Transverse colon (tissue), 4 donors: Measurements from ENCODE around the gene PGM1. TPM values are rescaled to one million over a fixed set of nuclear protein-coding genes. Genes with fewer than 3 reads are reported as not detected.

Experiments used
- DNase-seq: peaks from one replicate; pipeline ENCODE4 v3.0.0-alpha.2; 2019
- H3K27ac ChIP-seq, 4 donors: fragments of 200-600 bp; sonication (generic); 2 replicates each; pipeline ENCODE4 v1.5.1; 2016 to 2018; ENCODE audit warnings: inconsistent platforms in 4 of 4
- H3K27me3 ChIP-seq: fragments of 200-600 bp; sonication (generic); 2 replicates; pipeline ENCODE4 v1.5.1; 2017; ENCODE audit warnings: inconsistent platforms
- H3K36me3 ChIP-seq, 4 donors: fragments of 200-600 bp; sonication (generic); 2 replicates each; pipeline ENCODE4 v1.5.1; 2017 to 2019; ENCODE audit warnings: inconsistent platforms in 4 of 4
- H3K4me1 ChIP-seq, 4 donors: fragments of 200-600 bp; sonication (generic); 2 replicates each; pipeline ENCODE4 v1.5.1; 2017 to 2020; ENCODE audit warnings: inconsistent platforms in 4 of 4
- H3K4me3 ChIP-seq, 4 donors: fragments of 200-600 bp; sonication (generic); 1 replicate in 1 of 4; 2 replicates in 3 of 4; pipeline versions ENCODE4 v1.5.1 to v1.6.1; 2017 to 2019; ENCODE audit warnings: inconsistent platforms in 4 of 4
- H3K9me3 ChIP-seq, 2 donors: fragments of 200-600 bp; sonication (generic); 2 replicates each; pipeline ENCODE4 v1.5.1; 2017 to 2019; ENCODE audit warnings: inconsistent platforms in 2 of 2
- EP300 ChIP-seq: sonication (generic); formaldehyde crosslinking; IDR thresholded peaks from one replicate; pipeline ENCODE4 v1.6.1; 2017; ENCODE audit warnings: antibody characterized with exemption, low read depth
- POLR2A ChIP-seq: fragments of 450-650 bp; IDR thresholded peaks from one replicate; pipeline ENCODE4 v1.6.1; 2016; ENCODE audit warnings: antibody characterized with exemption, mild to moderate bottlenecking, moderate library complexity
- POLR2AphosphoS5 ChIP-seq, 3 donors: sonication (generic); formaldehyde crosslinking; IDR thresholded peaks; one replicate each; pipeline ENCODE4 v1.6.1; 2016; ENCODE audit warnings: antibody characterized with exemption in 3 of 3
- WGBS, 2 donors: methylation state at CpG; one replicate each; pipeline ENCODE4 v1.1.5; 2018; ENCODE audit warnings: low coverage in 1 of 2; 5-methylcytosine and 5-hydroxymethylcytosine counted together
- in situ Hi-C, 4 donors: fragments of 200-750 bp; cut with MboI; loops; one replicate each; pipeline versions ENCODE4 v1.15.0 to v1.15.1; 2017; ENCODE audit warnings: low sequenced_read_pairs in 3 of 4, low pct_ligation_motif_present in 1 of 4, low pct_unique_long_range_greater_than_20kb in 1 of 4
- intact Hi-C: fragments of 100-400 bp; cut with DNase I; formaldehyde crosslinking; loops from one replicate; pipeline ENCODE4 v1.15.1; 2023; ENCODE audit warnings: low total_unique reads
- total RNA-seq, 4 donors: library from RNA; depleted of rRNA; stranded (reverse); fragments of >200 nt; gene quantifications; one replicate each; pipeline ENCODE4 v1.1.0, GENCODE V29; 2016
- TF ChIP-seq, protein P1 (sequence below), 5 experiments: fragments of 200-600 bp in 3 of 5; fragments of 450-650 bp in 2 of 5; sonication (generic) in 3 of 5; IDR thresholded peaks; 1 replicate in 2 of 5; 2 replicates in 3 of 5; pipeline ENCODE4 v1.5.1; 2016 to 2017; ENCODE audit warnings: antibody characterized with exemption in 5 of 5, inconsistent platforms in 3 of 5, mild to moderate bottlenecking in 2 of 5, moderate library complexity in 1 of 5

PGM1 gene
- total RNA-seq, 4 donors from 2014 or later = 45.0 to 144 (median 103) TPM

DNA sequence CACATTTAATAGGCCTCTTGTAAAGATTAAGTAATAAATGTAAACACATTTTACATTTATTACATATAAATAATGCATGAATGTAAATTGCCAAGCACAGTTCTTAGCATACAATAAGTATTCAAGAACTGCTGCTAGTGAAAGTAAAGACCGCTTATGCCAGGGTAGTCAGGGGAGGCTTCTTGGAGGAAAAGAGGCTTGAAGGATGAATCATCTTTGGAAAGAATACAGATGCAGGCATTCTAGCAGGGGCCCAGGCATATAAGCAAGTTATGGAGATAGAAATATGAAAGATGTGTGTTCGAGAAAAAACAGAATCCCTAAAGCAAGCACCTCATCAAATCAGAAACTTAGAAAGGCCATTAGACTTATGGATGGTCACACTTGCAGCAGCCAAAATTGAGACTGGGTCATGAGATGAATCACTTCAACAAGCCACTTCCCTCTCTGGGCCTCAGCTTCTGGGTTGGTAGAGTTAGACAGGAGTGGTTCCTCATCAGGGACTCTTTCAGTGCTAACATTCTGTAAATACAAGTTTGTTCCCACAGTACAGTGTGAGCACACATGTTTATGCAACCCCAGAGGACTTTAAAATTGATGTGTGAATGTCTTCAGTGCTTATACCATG, 100.8 kb downstream of the PGM1 start:
- no peaks in the 10 kb centered on the region for H3K9me3 ChIP-seq
- in situ Hi-C loops = loop anchor here (10.0 to 25.0 kb wide), 5 partner anchors 218 to 543 kb away; no protein-coding TSS in a partner anchor
- TF ChIP-seq, protein P1, sequence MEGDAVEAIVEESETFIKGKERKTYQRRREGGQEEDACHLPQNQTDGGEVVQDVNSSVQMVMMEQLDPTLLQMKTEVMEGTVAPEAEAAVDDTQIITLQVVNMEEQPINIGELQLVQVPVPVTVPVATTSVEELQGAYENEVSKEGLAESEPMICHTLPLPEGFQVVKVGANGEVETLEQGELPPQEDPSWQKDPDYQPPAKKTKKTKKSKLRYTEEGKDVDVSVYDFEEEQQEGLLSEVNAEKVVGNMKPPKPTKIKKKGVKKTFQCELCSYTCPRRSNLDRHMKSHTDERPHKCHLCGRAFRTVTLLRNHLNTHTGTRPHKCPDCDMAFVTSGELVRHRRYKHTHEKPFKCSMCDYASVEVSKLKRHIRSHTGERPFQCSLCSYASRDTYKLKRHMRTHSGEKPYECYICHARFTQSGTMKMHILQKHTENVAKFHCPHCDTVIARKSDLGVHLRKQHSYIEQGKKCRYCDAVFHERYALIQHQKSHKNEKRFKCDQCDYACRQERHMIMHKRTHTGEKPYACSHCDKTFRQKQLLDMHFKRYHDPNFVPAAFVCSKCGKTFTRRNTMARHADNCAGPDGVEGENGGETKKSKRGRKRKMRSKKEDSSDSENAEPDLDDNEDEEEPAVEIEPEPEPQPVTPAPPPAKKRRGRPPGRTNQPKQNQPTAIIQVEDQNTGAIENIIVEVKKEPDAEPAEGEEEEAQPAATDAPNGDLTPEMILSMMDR (IDR thresholded peaks at IDR 0.05) = no peak
- TF ChIP-seq POLR2AphosphoS5 (IDR thresholded peaks at IDR 0.05) (no peak), EP300 (no peak)
- no peaks in the 10 kb centered on the region for H3K36me3 ChIP-seq
- H3K4me3 ChIP-seq = no peak overlapping the region
- intact Hi-C loops = loop anchor here (10.0 kb wide), 1 partner anchor 81 kb away; the partner anchor contains the start of gene ROR1
- H3K27ac ChIP-seq = peak overlapping the region in 2 of 4 donors; percentile 20 to 21
- no peaks in the 10 kb centered on the region for H3K27me3 ChIP-seq
- WGBS, 2 donors = 78 to 86% methylated on average over 2 of the region's 2 CpGs
- H3K4me1 ChIP-seq = peaks cover 4 to 27% (median 14%) of the 10 kb centered on the region in 4 donors
- no peak for DNase-seq

DNA sequence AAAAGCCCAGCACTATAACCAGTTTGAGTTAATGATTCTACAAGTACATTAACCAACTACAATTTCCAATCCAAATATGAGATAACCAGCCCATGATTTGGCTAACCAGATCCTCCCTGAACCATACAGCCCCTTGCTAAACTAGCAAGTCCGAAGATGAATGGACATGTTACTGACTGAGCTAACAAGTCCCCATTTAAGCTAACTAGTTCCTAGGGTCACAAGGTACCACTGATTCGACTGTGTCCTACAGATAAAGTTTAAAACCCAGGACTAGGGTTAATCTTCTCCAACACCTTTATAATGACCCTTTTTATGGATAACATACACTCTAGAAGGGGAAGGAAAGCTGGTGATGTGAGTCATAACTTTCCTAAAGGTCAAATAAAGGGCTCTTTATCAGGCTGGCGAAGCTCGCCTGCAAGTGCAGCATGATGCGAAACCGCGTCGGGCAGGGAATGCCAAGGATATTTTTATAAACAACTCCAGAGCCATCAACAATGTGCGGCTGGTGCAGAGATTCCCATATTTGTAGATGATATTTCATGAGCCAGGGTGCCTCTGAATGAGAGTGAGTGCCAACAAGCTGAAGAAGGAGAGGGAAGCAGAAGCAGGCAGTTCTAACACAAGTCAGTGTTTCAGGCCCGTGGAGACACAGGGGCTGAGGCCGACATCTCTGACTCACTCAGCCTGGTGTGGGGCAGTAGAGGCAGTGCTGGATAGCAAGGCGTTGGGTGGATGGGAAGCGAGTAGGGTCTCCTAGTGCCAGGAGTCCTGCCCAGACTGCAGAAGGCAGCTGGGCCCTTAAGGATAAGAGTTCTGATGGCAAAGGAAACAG, 105.0 kb downstream of the PGM1 start:
- intact Hi-C loops (loop anchor here (10.0 kb wide), 1 partner anchor 77 kb away; the partner anchor contains the start of gene ROR1), in situ Hi-C loops (loop anchor here (10.0 to 25.0 kb wide), 5 partner anchors 214 to 539 kb away; no protein-coding TSS in a partner anchor)
- Histone ChIP-seq H3K27ac (peak overlapping the region; percentile 50 to 71 (median 66)), H3K9me3 (no peaks in the 10 kb centered on the region), H3K4me3 (no peak overlapping the region), H3K27me3 (no peaks in the 10 kb centered on the region), H3K4me1 (peaks cover 0 to 28% (median 16%) of the 10 kb centered on the region in 4 donors), H3K36me3 (no peaks in the 10 kb centered on the region)
- WGBS, 2 donors = 57 to 63% methylated on average over 9 to 13 of the region's 13 CpGs
- peak; percentile 37 for DNase-seq
- TF ChIP-seq EP300 (peak; percentile 31), POLR2A (no peak), POLR2AphosphoS5 (IDR thresholded peaks at IDR 0.05) (peak in 2 of 3 donors; percentile 29 to 45)
- TF ChIP-seq, protein P1 (IDR thresholded peaks at IDR 0.05) = no peak

DNA sequence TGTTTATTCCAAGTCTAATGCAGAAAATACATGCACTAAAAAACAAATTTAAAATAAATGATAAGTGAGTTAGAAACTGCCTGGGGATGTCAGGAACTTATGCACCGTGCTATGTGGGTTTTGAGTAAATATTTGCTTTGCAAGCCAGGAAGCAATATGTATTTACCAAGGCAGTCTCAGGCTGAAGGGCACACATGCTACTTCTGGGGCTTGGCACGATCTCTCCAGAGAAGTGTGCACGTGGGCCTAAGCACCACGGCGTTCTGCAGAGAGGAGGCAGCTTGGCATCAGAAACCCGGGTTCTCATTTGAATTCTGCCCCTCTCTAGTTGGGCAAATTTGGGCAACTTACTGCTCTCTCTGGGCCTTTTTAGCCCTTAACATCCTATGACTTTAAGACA, 108.0 kb downstream of the PGM1 start:
- in situ Hi-C loops = no loop called here
- no peak overlapping the region for H3K4me3 ChIP-seq
- WGBS, 2 donors = 40 to 61% methylated on average over 4 to 6 of the region's 6 CpGs
- no peaks in the 10 kb centered on the region for H3K27me3 ChIP-seq
- H3K9me3 ChIP-seq = no peaks in the 10 kb centered on the region
- intact Hi-C loops = no loop called here
- no peaks in the 10 kb centered on the region for H3K36me3 ChIP-seq
- no peak overlapping the region for H3K27ac ChIP-seq
- peak; percentile 52 for DNase-seq
- no peak for TF ChIP-seq POLR2A
- H3K4me1 ChIP-seq = peaks cover 2 to 41% (median 28%) of the 10 kb centered on the region in 4 donors

DNA sequence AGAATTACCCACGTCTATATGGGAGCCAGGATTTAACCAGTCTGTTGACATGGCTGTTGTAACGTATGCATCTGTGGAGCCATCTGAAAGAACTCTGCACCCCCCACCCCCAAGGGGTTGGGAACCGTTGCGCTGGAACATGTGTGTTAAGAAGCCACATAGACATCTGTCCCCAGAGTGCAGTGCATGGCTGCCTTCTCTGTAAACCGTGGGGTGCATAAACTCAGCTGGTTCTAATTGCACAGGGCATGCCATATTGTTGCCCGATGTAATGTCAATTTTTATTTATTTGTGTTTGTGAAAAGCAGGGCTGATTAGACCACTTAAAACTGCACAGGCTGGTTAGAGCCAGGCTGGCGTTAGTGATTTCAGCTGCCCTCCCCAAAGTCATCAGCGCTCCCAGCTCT, 110.5 kb downstream of the PGM1 start:
- Histone ChIP-seq H3K27ac (no peak overlapping the region), H3K27me3 (no peaks in the 10 kb centered on the region), H3K4me1 (peaks cover 2 to 30% (median 18%) of the 10 kb centered on the region in 4 donors), H3K9me3 (no peaks in the 10 kb centered on the region), H3K36me3 (no peaks in the 10 kb centered on the region), H3K4me3 (no peak overlapping the region)
- 55 to 60% methylated on average over 1 to 8 of the region's 8 CpGs for WGBS, 2 donors
- intact Hi-C loops (no loop called here), in situ Hi-C loops (no loop called here)
- TF ChIP-seq POLR2A (no peak), EP300 (no peak), POLR2AphosphoS5 (IDR thresholded peaks at IDR 0.05) (no peak)
- TF ChIP-seq, protein P1 (IDR thresholded peaks at IDR 0.05) = no peak
- no peak for DNase-seq
